Fibroblast of lung (primary cell): ENCODE results near the gene FBXO31. TPM values are rescaled to one million over a fixed set of nuclear protein-coding genes. Genes with fewer than 3 reads are reported as not detected.
"Not testable (repeated sequence)": the region's sequence is repeated elsewhere in the genome, so short reads cannot be mapped to it uniquely, and the experiment has no call there.

Experiments used
- DNase-seq, 2 donors: peaks; one replicate each; pipeline versions ENCODE4 v3.0.0 to v3.0.0-alpha.2; 2010; ENCODE audit warnings: low read depth in 2 of 2
- H2AFZ ChIP-seq: 2 replicates; pipeline ENCODE4 v1.5.1; 2012; ENCODE audit warnings: low read length, control low read depth, inconsistent platforms
- H3K27ac ChIP-seq: 2 replicates; pipeline ENCODE4 v1.5.1; 2011; ENCODE audit warnings: low read length, control low read depth; ENCODE audit not compliant: insufficient read depth
- H3K27me3 ChIP-seq: 2 replicates; pipeline ENCODE4 v1.5.1; 2011; ENCODE audit warnings: mild to moderate bottlenecking, low read length; ENCODE audit not compliant: control insufficient read depth, insufficient read depth
- H3K36me3 ChIP-seq: 2 replicates; pipeline ENCODE4 v1.5.1; 2011; ENCODE audit warnings: low read length; ENCODE audit not compliant: control insufficient read depth, insufficient read depth
- H3K4me1 ChIP-seq: 2 replicates; pipeline ENCODE4 v1.5.1; 2011; ENCODE audit warnings: low read length; ENCODE audit not compliant: control insufficient read depth, insufficient read depth; ENCODE audit errors: extremely low read depth
- H3K4me2 ChIP-seq: 2 replicates; pipeline ENCODE4 v1.5.1; 2011; ENCODE audit warnings: low read length, control low read depth; ENCODE audit not compliant: insufficient read depth; ENCODE audit errors: extremely low read depth
- H3K4me3 ChIP-seq, 4 experiments: fragments of 200-600 bp in 1 of 4; sonication (generic) in 1 of 4; replicated peaks in 1 of 4; 2 replicates each; pipeline ENCODE4 v1.5.1; 2011 to 2016; ENCODE audit warnings: low read length in 4 of 4, low read depth in 3 of 4, mild to moderate bottlenecking in 3 of 4, control low read depth in 2 of 4, inconsistent platforms in 1 of 4, mixed read lengths in 1 of 4; ENCODE audit not compliant: insufficient read depth in 1 of 4; ENCODE audit errors: control extremely low read depth in 1 of 4
- H3K79me2 ChIP-seq: 2 replicates; pipeline ENCODE4 v1.5.1; 2012; ENCODE audit warnings: mild to moderate bottlenecking, low read length, inconsistent platforms; ENCODE audit not compliant: control insufficient read depth, insufficient read depth
- H3K9ac ChIP-seq: 2 replicates; pipeline ENCODE4 v1.5.1; 2011; ENCODE audit warnings: mild to moderate bottlenecking, low read length, control low read depth; ENCODE audit not compliant: insufficient read depth
- H3K9me3 ChIP-seq: 2 replicates; pipeline ENCODE4 v1.5.1; 2012; ENCODE audit warnings: low read depth, low read length; ENCODE audit not compliant: control insufficient read depth, insufficient read depth
- H4K20me1 ChIP-seq: 2 replicates; pipeline ENCODE4 v1.5.1; 2011; ENCODE audit warnings: low read length; ENCODE audit not compliant: control insufficient read depth, insufficient read depth; ENCODE audit errors: extremely low read depth
- EZH2 ChIP-seq: IDR thresholded peaks from 2 replicates; pipeline ENCODE4 v1.5.1; 2012; ENCODE audit warnings: low read length, control low read depth, mild to moderate bottlenecking; ENCODE audit errors: missing control alignments
- polyA plus RNA-seq, 2 donors: library from polyadenylated mRNA; depleted of rRNA in 1 of 2; stranded (reverse) in 1 of 2; unstranded in 1 of 2; fragments of >200 nt; gene quantifications; 2 replicates each; pipeline ENCODE4 v1.2.1, GENCODE V29; 2011 to 2012; ENCODE audit warnings: missing spikeins in 1 of 2
- total RNA-seq: library from RNA; depleted of rRNA; stranded (reverse); fragments of >200 nt; gene quantifications from 2 replicates; pipeline ENCODE4 v1.2.1, GENCODE V29; 2014
- TF ChIP-seq, protein P1 (sequence below), 2 donors: IDR thresholded peaks in 1 of 2; conservative IDR thresholded peaks in 1 of 2; 1 replicate in 1 of 2; 2 replicates in 1 of 2; pipeline ENCODE4 v1.5.1; 2011 to 2012; ENCODE audit warnings: low read length in 2 of 2, control low read depth in 1 of 2, inconsistent platforms in 1 of 2, low read depth in 1 of 2, mild to moderate bottlenecking in 1 of 2

FBXO31 gene
- total and polyA plus RNA-seq, 2 donors (not counting 1 experiment from before 2014, with no cell fraction given) = 17.6 to 40.3 TPM

DNA sequence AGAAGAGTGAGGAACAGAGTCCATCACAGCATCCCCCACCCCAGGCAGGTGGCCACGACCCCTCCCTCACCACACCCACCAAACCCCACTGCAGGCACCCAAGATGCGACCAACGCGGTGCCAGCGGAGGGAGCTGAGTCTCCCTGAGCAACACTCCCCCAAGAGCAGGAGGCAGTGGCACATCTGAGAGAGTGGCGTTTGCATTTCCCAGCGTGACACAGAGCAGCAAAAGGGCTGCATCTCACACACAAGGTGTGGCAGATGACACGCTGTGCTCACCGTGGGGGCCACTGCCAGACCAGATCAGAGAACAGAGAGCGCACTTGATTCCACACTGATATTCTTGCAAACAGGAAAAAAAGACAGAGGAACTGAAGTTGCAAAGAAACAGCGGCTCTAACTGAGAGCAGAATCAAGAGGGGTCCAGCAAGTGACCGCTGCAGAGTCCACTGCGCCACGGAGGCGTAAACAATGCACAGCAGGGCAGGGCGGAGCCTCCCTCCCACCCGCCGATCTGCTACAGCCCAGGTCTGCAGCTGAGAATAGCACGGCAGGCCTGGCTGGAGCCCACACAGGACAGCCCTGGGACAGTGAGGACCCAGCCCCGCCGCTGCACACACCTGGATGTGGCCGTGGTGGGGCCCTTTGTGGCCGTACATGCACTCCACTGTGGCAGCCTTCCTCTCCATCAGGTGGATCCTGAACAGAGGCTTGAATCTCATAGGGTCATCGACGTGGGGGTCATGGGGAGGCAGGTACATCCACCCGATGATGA is 40.4 kb downstream of the FBXO31 start:
- Histone ChIP-seq H2AFZ (no peak overlapping the region), H3K27ac (no peak overlapping the region), H3K9ac (no peak overlapping the region), H3K4me2 (no peak overlapping the region), H3K4me3 (no peak overlapping the region), H3K27me3 (no peaks in the 10 kb centered on the region), H3K4me1 (no peaks in the 10 kb centered on the region), H3K79me2 (no peaks in the 10 kb centered on the region), H3K36me3 (peaks cover 30% of the 10 kb centered on the region), H3K9me3 (no peaks in the 10 kb centered on the region), H4K20me1 (peaks cover 3% of the 10 kb centered on the region)
- no peak for DNase-seq
- no peak for TF ChIP-seq EZH2
- TF ChIP-seq, protein P1, sequence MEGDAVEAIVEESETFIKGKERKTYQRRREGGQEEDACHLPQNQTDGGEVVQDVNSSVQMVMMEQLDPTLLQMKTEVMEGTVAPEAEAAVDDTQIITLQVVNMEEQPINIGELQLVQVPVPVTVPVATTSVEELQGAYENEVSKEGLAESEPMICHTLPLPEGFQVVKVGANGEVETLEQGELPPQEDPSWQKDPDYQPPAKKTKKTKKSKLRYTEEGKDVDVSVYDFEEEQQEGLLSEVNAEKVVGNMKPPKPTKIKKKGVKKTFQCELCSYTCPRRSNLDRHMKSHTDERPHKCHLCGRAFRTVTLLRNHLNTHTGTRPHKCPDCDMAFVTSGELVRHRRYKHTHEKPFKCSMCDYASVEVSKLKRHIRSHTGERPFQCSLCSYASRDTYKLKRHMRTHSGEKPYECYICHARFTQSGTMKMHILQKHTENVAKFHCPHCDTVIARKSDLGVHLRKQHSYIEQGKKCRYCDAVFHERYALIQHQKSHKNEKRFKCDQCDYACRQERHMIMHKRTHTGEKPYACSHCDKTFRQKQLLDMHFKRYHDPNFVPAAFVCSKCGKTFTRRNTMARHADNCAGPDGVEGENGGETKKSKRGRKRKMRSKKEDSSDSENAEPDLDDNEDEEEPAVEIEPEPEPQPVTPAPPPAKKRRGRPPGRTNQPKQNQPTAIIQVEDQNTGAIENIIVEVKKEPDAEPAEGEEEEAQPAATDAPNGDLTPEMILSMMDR (conservative IDR thresholded peaks at IDR 0.05 in 1 of 2, IDR thresholded peaks at IDR 0.05 in 1 of 2; ENCODE audit: low read depth in 1 of 2, low read length in 2 of 2) = no peak

- peaks cover 30% of the 10 kb centered on the region for H3K36me3 ChIP-seq
- no peak overlapping the region for H3K4me2 ChIP-seq
- DNase-seq = no peak
- no peaks in the 10 kb centered on the region for H3K9me3 ChIP-seq
- H3K4me3 ChIP-seq = no peak overlapping the region
- H3K27me3 ChIP-seq = no peaks in the 10 kb centered on the region
- H2AFZ ChIP-seq = no peak overlapping the region
- H3K27ac ChIP-seq = no peak overlapping the region
- H4K20me1 ChIP-seq = peaks cover 2% of the 10 kb centered on the region
- TF ChIP-seq EZH2 = no peak
- TF ChIP-seq, protein P1 (conservative IDR thresholded peaks at IDR 0.05 in 1 of 2, IDR thresholded peaks at IDR 0.05 in 1 of 2; ENCODE audit: low read depth in 1 of 2, low read length in 2 of 2) = no peak
- no peaks in the 10 kb centered on the region for H3K4me1 ChIP-seq
- H3K79me2 ChIP-seq = no peaks in the 10 kb centered on the region
- H3K9ac ChIP-seq = no peak overlapping the region
Measured at GRCh38 chr16:87342504-87342903, 41.1 kb downstream of the FBXO31 start.

DNA sequence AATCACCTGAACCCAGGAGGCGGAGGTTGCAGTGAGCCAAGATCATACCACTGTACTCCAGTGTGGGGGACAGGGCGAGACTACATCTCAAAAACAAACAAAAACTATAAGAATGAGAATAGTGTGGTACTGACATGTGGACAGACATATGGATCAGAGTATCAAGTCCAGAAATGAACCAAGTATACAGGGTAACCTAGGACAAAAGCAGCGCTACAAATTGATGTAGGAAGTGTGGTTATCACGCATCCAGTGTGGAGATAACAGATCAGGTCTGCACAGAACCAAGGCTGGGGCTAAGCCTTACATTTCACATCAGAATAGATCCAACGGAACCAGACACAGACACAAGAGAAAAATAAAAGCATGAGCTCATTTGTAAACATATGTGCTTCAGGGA is 43.4 kb downstream of the FBXO31 start:
- Histone ChIP-seq H2AFZ (no peak overlapping the region), H4K20me1 (peaks cover 2% of the 10 kb centered on the region), H3K9ac (no peak overlapping the region), H3K36me3 (peaks cover 24% of the 10 kb centered on the region), H3K4me1 (no peaks in the 10 kb centered on the region), H3K9me3 (no peaks in the 10 kb centered on the region), H3K4me3 (no peak overlapping the region), H3K27me3 (no peaks in the 10 kb centered on the region), H3K79me2 (no peaks in the 10 kb centered on the region), H3K4me2 (no peak overlapping the region), H3K27ac (no peak overlapping the region)
- TF ChIP-seq, protein P1 (conservative IDR thresholded peaks at IDR 0.05 in 1 of 2, IDR thresholded peaks at IDR 0.05 in 1 of 2; ENCODE audit: low read depth in 1 of 2, low read length in 2 of 2) = no peak
- TF ChIP-seq EZH2 = no peak
- DNase-seq = no peak

DNA sequence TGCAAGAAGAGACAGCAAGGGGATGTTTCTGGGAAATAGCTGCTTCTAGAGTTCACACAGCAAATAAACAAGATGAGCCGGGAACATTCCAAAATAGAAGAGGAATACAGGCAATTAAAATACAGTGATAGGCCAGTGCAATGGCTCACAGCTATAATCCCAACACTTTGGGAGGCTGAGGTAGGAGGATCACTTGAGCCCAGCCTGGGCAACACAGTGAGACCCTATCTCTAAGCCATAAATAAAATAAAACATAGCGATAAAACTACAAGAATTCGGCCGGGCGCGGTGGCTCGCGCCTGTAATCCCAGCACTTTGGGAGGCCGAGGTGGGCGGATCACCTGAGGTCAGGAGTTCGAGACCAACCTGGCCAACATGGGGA is 43.9 kb downstream of the FBXO31 start:
- H3K36me3 ChIP-seq = peaks cover 27% of the 10 kb centered on the region
- H3K79me2 ChIP-seq, H3K27ac ChIP-seq, H3K27me3 ChIP-seq, H3K4me2 ChIP-seq, H3K9ac ChIP-seq, H3K9me3 ChIP-seq, H3K4me1 ChIP-seq, H2AFZ ChIP-seq, DNase-seq, H4K20me1 ChIP-seq, H3K4me3 ChIP-seq: not testable (repeated sequence)
